ENCODE measurements around the gene ABCC9. TPM values are rescaled to one million over a fixed set of nuclear protein-coding genes. Genes with fewer than 3 reads are reported as not detected.

Gene ABCC9
- total and polyA plus RNA-seq, 2 donors (not counting 3 experiments of a cell fraction or from before 2014, with no cell fraction given) = under 0.01 TPM; not detected in 1

- FAIRE-seq (no peak), DNase-seq (ENCODE audit: low read depth, low spot score) (no peak)
Measured at GRCh38 chr12:21877293-21877982, 63.8 kb downstream of the ABCC9 start.

More at GRCh38 chr12:21877293-21877982, 63.8 kb downstream of the ABCC9 start:
- no peaks in the 10 kb centered on the region for H3K9me1 ChIP-seq (replicated peaks; ENCODE audit: control insufficient read depth, extremely low read depth, insufficient read depth, low read length)
- no peak overlapping the region for H3K4me3 ChIP-seq (replicated peaks in 1 of 3; ENCODE audit: insufficient read depth in 1 of 3, low read depth in 1 of 3, low read length in 3 of 3)
- dilution Hi-C loops (cut with MboI; ENCODE audit: extremely low pct_ligation_motif_present, low sequenced_read_pairs) = no loop called here
- no peaks in the 10 kb centered on the region for H3K4me1 ChIP-seq (ENCODE audit: control insufficient read depth, extremely low read depth, insufficient read depth, low read length)
- no TSS peak for BruUV-seq (replicated peaks)
- H3K27me3 ChIP-seq (ENCODE audit: control insufficient read depth in 2 of 2, insufficient read depth in 2 of 2, low read length in 2 of 2) = no peaks in the 10 kb centered on the region
- no peak overlapping the region for H2AFZ ChIP-seq (ENCODE audit: low read depth, low read length)
- H3K9me3 ChIP-seq (replicated peaks; ENCODE audit: control insufficient read depth, insufficient read depth, low read length) = no peaks in the 10 kb centered on the region
- ChIA-PET CTCF (no interaction called here), POLR2A (no interaction called here)
- H3K27ac ChIP-seq (ENCODE audit: insufficient read depth, low read depth, low read length) = no peak overlapping the region
- no peaks in the 10 kb centered on the region for H3K36me3 ChIP-seq (ENCODE audit: control insufficient read depth in 2 of 2, extremely low read depth in 1 of 2, insufficient read depth in 2 of 2, low read length in 2 of 2)
- TF ChIP-seq EZH2 (IDR thresholded peaks at IDR 0.05; ENCODE audit: borderline replicate concordance, low read depth, low read length, severe bottlenecking) (no peak), CTCF (IDR thresholded peaks at IDR 0.05; ENCODE audit: extremely low read depth in 1 of 2, insufficient read depth in 1 of 2, low read depth in 1 of 2, low read length in 2 of 2) (no peak), GATA2 (IDR thresholded peaks at IDR 0.05; ENCODE audit: insufficient read depth, insufficient read length, low read depth, low read length) (no peak), MYC (IDR thresholded peaks at IDR 0.05; ENCODE audit: low read depth, low read length) (no peak), POLR2A (IDR thresholded peaks at IDR 0.05; ENCODE audit: low read depth, low read length) (no peak), MAX (IDR thresholded peaks at IDR 0.05; ENCODE audit: insufficient read depth, insufficient read length) (no peak), POLR2AphosphoS5 (IDR thresholded peaks at IDR 0.05; ENCODE audit: insufficient read depth, low read depth, low read length) (no peak), JUN (IDR thresholded peaks at IDR 0.05; ENCODE audit: borderline replicate concordance, insufficient read depth, insufficient read length, low read depth) (no peak), FOS (IDR thresholded peaks at IDR 0.05; ENCODE audit: borderline replicate concordance, insufficient read depth, low read length) (no peak)
- intact Hi-C loops (cut with micrococcal nuclease) = no loop called here
- H4K20me1 ChIP-seq (replicated peaks; ENCODE audit: control insufficient read depth, extremely low read depth, insufficient read depth, low read length) = no peaks in the 10 kb centered on the region
- H3K79me2 ChIP-seq (ENCODE audit: control insufficient read depth, insufficient read depth, low read length) = no peaks in the 10 kb centered on the region
- H3K9ac ChIP-seq (replicated peaks; ENCODE audit: extremely low read depth, insufficient read depth, low read length) = no peak overlapping the region
- no peak overlapping the region for H3K4me2 ChIP-seq (ENCODE audit: insufficient read depth, low read length)
